HCT116 (cell line): ENCODE data around the gene KCNN3.
A peak's percentile ranks its signal among the peaks of the same experiment; 100 is the strongest.

ENCODE experiments used
- ATF3 ChIP-seq: IDR thresholded peaks from 2 replicates; pipeline ENCODE4 v1.6.1; 2012
- EGR1 ChIP-seq: IDR thresholded peaks from 2 replicates; pipeline ENCODE4 v1.6.1; 2012; ENCODE audit warnings: low read depth
- EZH2 ChIP-seq: fragments of 200-600 bp; sonication (generic); IDR thresholded peaks from 2 replicates; pipeline ENCODE4 v1.6.1; 2017; ENCODE audit warnings: antibody characterized with exemption, mixed run types
- POLR2A ChIP-seq: IDR thresholded peaks from 2 replicates; pipeline ENCODE4 v1.7.0; 2011; ENCODE audit warnings: borderline replicate concordance; ENCODE audit not compliant: insufficient read depth, insufficient read length; ENCODE audit errors: extremely low read depth
- TCF7L2 ChIP-seq: IDR thresholded peaks from 2 replicates; pipeline ENCODE4 v1.7.0; 2011; ENCODE audit warnings: borderline replicate concordance, inconsistent platforms; ENCODE audit not compliant: insufficient read depth, insufficient read length; ENCODE audit errors: extremely low read depth
- YY1 ChIP-seq: IDR thresholded peaks from 2 replicates; pipeline ENCODE4 v1.6.1; 2011; ENCODE audit warnings: low read length, low read depth, moderate library complexity, mild to moderate bottlenecking; ENCODE audit not compliant: insufficient replicate concordance; ENCODE audit errors: extremely low read depth
- ZFX ChIP-seq: fragments of 450-650 bp; IDR thresholded peaks from 2 replicates; pipeline ENCODE4 v1.6.1; 2017
- TF ChIP-seq, protein P1 (sequence below), 3 experiments: fragments of 200-600 bp in 1 of 3; sonication (generic) in 1 of 3; IDR thresholded peaks in 2 of 3; conservative IDR thresholded peaks in 1 of 3; 2 replicates each; pipeline ENCODE4 v1.5.1; 2012 to 2017; ENCODE audit warnings: low read depth in 2 of 3, low read length in 2 of 3, antibody characterized with exemption in 1 of 3, borderline replicate concordance in 1 of 3, control low read depth in 1 of 3, mild to moderate bottlenecking in 1 of 3, mixed read lengths in 1 of 3, mixed run types in 1 of 3, moderate library complexity in 1 of 3; ENCODE audit not compliant: insufficient read depth in 1 of 3
- TF ChIP-seq, protein P2 (sequence below): IDR thresholded peaks from 2 replicates; pipeline ENCODE4 v1.6.1; 2012; ENCODE audit warnings: low read depth

- TF ChIP-seq TCF7L2 (no peak), EZH2 (no peak), YY1 (no peak), ATF3 (no peak), ZFX (no peak), POLR2A (no peak), EGR1 (no peak)
- TF ChIP-seq, protein P1, sequence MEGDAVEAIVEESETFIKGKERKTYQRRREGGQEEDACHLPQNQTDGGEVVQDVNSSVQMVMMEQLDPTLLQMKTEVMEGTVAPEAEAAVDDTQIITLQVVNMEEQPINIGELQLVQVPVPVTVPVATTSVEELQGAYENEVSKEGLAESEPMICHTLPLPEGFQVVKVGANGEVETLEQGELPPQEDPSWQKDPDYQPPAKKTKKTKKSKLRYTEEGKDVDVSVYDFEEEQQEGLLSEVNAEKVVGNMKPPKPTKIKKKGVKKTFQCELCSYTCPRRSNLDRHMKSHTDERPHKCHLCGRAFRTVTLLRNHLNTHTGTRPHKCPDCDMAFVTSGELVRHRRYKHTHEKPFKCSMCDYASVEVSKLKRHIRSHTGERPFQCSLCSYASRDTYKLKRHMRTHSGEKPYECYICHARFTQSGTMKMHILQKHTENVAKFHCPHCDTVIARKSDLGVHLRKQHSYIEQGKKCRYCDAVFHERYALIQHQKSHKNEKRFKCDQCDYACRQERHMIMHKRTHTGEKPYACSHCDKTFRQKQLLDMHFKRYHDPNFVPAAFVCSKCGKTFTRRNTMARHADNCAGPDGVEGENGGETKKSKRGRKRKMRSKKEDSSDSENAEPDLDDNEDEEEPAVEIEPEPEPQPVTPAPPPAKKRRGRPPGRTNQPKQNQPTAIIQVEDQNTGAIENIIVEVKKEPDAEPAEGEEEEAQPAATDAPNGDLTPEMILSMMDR (IDR thresholded peaks at IDR 0.05 in 2 of 3, conservative IDR thresholded peaks at IDR 0.05 in 1 of 3; ENCODE audit: borderline replicate concordance in 1 of 3, insufficient read depth in 1 of 3, low read depth in 2 of 3, low read length in 2 of 3), result peak; percentile 48 to 75 (median 50); a peak in 5 of 6 replicates
- TF ChIP-seq, protein P2, sequence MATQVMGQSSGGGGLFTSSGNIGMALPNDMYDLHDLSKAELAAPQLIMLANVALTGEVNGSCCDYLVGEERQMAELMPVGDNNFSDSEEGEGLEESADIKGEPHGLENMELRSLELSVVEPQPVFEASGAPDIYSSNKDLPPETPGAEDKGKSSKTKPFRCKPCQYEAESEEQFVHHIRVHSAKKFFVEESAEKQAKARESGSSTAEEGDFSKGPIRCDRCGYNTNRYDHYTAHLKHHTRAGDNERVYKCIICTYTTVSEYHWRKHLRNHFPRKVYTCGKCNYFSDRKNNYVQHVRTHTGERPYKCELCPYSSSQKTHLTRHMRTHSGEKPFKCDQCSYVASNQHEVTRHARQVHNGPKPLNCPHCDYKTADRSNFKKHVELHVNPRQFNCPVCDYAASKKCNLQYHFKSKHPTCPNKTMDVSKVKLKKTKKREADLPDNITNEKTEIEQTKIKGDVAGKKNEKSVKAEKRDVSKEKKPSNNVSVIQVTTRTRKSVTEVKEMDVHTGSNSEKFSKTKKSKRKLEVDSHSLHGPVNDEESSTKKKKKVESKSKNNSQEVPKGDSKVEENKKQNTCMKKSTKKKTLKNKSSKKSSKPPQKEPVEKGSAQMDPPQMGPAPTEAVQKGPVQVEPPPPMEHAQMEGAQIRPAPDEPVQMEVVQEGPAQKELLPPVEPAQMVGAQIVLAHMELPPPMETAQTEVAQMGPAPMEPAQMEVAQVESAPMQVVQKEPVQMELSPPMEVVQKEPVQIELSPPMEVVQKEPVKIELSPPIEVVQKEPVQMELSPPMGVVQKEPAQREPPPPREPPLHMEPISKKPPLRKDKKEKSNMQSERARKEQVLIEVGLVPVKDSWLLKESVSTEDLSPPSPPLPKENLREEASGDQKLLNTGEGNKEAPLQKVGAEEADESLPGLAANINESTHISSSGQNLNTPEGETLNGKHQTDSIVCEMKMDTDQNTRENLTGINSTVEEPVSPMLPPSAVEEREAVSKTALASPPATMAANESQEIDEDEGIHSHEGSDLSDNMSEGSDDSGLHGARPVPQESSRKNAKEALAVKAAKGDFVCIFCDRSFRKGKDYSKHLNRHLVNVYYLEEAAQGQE, result no peak
Measured at GRCh38 chr1:154741741-154742495, 128.2 kb downstream of the KCNN3 start.
